Pons (tissue), 1 donor: ENCODE measurements around the gene ACTC1.

Experiments
- DNase-seq: peaks from one replicate; pipeline ENCODE4 v3.0.0-alpha.2; 2016; ENCODE audit warnings: low spot score

Gene ACTC1

GRCh38 chr15:34757262-34757661, 38.1 kb downstream of the ACTC1 start:
- DNase-seq, result no peak

GRCh38 chr15:34755419-34755773, 40.0 kb downstream of the ACTC1 start:
- no peak for DNase-seq

- no peak for DNase-seq
Measured at GRCh38 chr15:34754674-34755418, 40.5 kb downstream of the ACTC1 start, which contains the start of gene GJD2. TSS of gene GJD2 (minus strand) at chr15:34754998. CDS start at chr15:34754488, 510 bp downstream.

- DNase-seq, result no peak
Measured at GRCh38 chr15:34754171-34754601, 41.2 kb downstream of the ACTC1 start.

GRCh38 chr15:34753236-34753894, 42.0 kb downstream of the ACTC1 start:
- no peak for DNase-seq

GRCh38 chr15:34749691-34750090, 45.7 kb downstream of the ACTC1 start:
- no peak for DNase-seq
